Heart right ventricle (tissue), 16 donors: ENCODE data around the gene PSMD13. TPM values are rescaled to one million over a fixed set of nuclear protein-coding genes. Genes with fewer than 3 reads are reported as not detected.

ENCODE experiments used
- ATAC-seq, 8 donors: fragments of 200-7000 bp; cut with Tn5 transposase; one replicate each; pipeline ENCODE4 v1.9.1; 2020; ENCODE audit warnings: mild to moderate bottlenecking in 8 of 8, moderate library complexity in 8 of 8, moderate number of reproducible peaks in 1 of 8
- DNase-seq, 2 donors: peaks; one replicate each; pipeline ENCODE4 v3.0.0-alpha.2; 2020
- H3K27ac ChIP-seq, 10 donors: fragments of 200-600 bp; sonication (generic) in 2 of 10; one replicate each; pipeline versions ENCODE4 v1.5.0 to v1.8.0; 2020 to 2022; ENCODE audit warnings: mild to moderate bottlenecking in 3 of 10
- H3K27me3 ChIP-seq, 7 donors: fragments of 200-600 bp; one replicate each; pipeline ENCODE4 v1.8.0; 2021 to 2022; ENCODE audit warnings: mild to moderate bottlenecking in 2 of 7
- H3K36me3 ChIP-seq, 9 donors: fragments of 200-600 bp; sonication (generic) in 1 of 9; one replicate each; pipeline versions ENCODE4 v1.5.0 to v1.8.0; 2020 to 2022; ENCODE audit warnings: mild to moderate bottlenecking in 2 of 9
- H3K4me1 ChIP-seq, 9 donors: fragments of 200-600 bp; sonication (generic) in 1 of 9; one replicate each; pipeline versions ENCODE4 v1.5.0 to v1.8.0; 2020 to 2022; ENCODE audit warnings: mild to moderate bottlenecking in 4 of 9
- H3K4me3 ChIP-seq, 10 donors: fragments of 200-600 bp; sonication (generic) in 2 of 10; one replicate each; pipeline versions ENCODE4 v1.5.0 to v1.8.0; 2020 to 2022; ENCODE audit warnings: mild to moderate bottlenecking in 7 of 10, moderate library complexity in 2 of 10
- H3K9me3 ChIP-seq, 11 donors: fragments of 200-600 bp in 10 of 11; sonication (generic) in 2 of 11; one replicate each; pipeline versions ENCODE4 v1.5.0 to v1.8.0; 2013 to 2022; ENCODE audit warnings: mild to moderate bottlenecking in 2 of 11, control low read depth in 1 of 11, moderate library complexity in 1 of 11
- CTCF ChIP-seq, 9 donors: fragments of 200-600 bp; sonication (generic) in 2 of 9; IDR thresholded peaks; one replicate each; pipeline versions ENCODE4 v1.5.0 to v1.8.0; 2021 to 2022; ENCODE audit warnings: antibody characterized with exemption in 9 of 9, mild to moderate bottlenecking in 5 of 9, moderate library complexity in 1 of 9
- WGBS, 2 donors: extraction: QIAGEN DNeasy Blood & Tissue Kit; methylation state at CpG; one replicate each; pipeline ENCODE4 v1.1.7; 2013; ENCODE audit warnings: inconsistent platforms in 1 of 2; 5-methylcytosine and 5-hydroxymethylcytosine counted together
- intact Hi-C, 10 donors: fragments of 100-400 bp; cut with DNase I; formaldehyde crosslinking; loops; one replicate each; pipeline versions ENCODE4 v1.11.1 to v1.14.2; 2022
- polyA plus RNA-seq, 2 donors: library from polyadenylated mRNA; stranded (reverse); fragments of 200-250 nt; gene quantifications; one replicate each; pipeline ENCODE4 v1.2.3, GENCODE V29; 2013
- total RNA-seq, 10 donors: library from RNA; stranded (reverse); fragmentation: NEBNext Ultra II Directional in 3 of 10; extraction: Animal tissue kit (Norgen Biotek cat#: 25700) in 3 of 10; gene quantifications; one replicate each; pipeline versions ENCODE4 v1.2.1 to v1.2.4, GENCODE V29; 2021 to 2023
- donor health status: Arrhythmogenic right ventricular cardiomyopathy.
- donor health status: ischemic (EF 13 %, LVEDD 7.1; RV severe dilation, severe dysfunction).
- donor health status: healthy with polysubstance abuse.
- donor health status: DM: no; HTN: yes; CAD: no.
- donor health status: DM: no; HTN: no; CAD: no.
- donor health status: ischemic (EF 25% LVEDD 6.9; RV normal size, moderate dysfunction).
- donor health status: ischemic (EF 25% LVEDD 5.7; RV mildly dilated, moderate dysfunction).
- donor health status: healthy.
- donor health status: DM: yes; HTN: yes; CAD: no.
- donor health status: Ischemic cardiomyopathy.
- donor health status: ischemic (EF 35%, LVEDD 5.7; RV mildly dilated, moderate dysfunction).
- donor health status: nonischemic (EF 11% LVEDD 7.7; RV severe dilation, severe dysfunction).
- donor health status: DM: yes; HTN: yes; CAD: no.
- donor health status: PGD.
- donor health status: ischemic (EF 29% LVEDD 5.4; RV normal size, mild dysfunction).
- donor health status: nonischemic (EF 23%, LVEDD 6.1; RV moderate dilation, normal function).

PSMD13 gene
- total and polyA plus RNA-seq, 12 donors = 78.7 to 163 (median 94.4) TPM

DNA sequence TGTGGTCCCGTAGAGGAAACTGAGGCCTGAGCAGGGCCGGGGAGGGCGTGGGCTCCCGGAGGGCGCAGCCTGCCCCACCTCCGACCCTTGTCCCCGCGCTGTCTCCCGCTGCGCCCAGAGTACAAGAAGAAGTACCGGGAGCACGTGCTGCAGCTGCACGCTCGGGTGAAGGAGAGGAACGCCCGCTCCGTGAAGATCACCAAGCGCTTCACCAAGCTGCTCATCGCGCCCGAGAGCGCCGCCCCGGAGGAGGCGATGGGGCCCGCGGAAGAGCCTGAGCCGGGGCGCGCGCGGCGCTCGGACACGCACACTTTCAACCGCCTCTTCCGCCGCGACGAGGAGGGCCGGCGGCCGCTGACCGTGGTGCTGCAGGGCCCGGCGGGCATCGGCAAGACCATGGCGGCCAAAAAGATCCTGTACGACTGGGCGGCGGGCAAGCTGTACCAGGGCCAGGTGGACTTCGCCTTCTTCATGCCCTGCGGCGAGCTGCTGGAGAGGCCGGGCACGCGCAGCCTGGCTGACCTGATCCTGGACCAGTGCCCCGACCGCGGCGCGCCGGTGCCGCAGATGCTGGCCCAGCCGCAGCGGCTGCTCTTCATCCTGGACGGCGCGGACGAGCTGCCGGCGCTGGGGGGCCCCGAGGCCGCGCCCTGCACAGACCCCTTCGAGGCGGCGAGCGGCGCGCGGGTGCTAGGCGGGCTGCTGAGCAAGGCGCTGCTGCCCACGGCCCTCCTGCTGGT lies 43.4 kb downstream of the PSMD13 start:
- Histone ChIP-seq H3K36me3 (no peaks in the 10 kb centered on the region), H3K4me3 (peak overlapping the region in 9 of 10 donors; percentile 19 to 46 (median 29)), H3K4me1 (peaks cover 5 to 35% (median 26%) of the 10 kb centered on the region in 9 donors), H3K27me3 (peaks cover 33 to 96% (median 82%) of the 10 kb centered on the region in 7 donors), H3K27ac (peak overlapping the region in 1 of 10 donors; percentile 61), H3K9me3 (peaks cover 0 to 3% (median 0%) of the 10 kb centered on the region in 11 donors)
- ATAC-seq (peak in 7 of 8 donors; percentile 7 to 53 (median 44)), DNase-seq (peak; percentile 5 to 24)
- 3 to 4% methylated on average over 77 to 85 of the region's 85 CpGs for WGBS, 2 donors
- no peak for TF ChIP-seq CTCF (IDR thresholded peaks at IDR 0.05)
- intact Hi-C loops = no loop called here

DNA sequence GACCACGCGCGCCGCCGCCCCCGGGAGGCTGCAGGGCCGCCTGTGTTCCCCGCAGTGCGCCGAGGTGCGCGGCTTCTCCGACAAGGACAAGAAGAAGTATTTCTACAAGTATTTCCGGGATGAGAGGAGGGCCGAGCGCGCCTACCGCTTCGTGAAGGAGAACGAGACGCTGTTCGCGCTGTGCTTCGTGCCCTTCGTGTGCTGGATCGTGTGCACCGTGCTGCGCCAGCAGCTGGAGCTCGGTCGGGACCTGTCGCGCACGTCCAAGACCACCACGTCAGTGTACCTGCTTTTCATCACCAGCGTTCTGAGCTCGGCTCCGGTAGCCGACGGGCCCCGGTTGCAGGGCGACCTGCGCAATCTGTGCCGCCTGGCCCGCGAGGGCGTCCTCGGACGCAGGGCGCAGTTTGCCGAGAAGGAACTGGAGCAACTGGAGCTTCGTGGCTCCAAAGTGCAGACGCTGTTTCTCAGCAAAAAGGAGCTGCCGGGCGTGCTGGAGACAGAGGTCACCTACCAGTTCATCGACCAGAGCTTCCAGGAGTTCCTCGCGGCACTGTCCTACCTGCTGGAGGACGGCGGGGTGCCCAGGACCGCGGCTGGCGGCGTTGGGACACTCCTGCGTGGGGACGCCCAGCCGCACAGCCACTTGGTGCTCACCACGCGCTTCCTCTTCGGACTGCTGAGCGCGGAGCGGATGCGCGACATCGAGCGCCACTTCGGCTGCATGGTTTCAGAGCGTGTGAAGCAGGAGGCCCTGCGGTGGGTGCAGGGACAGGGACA lies 44.1 kb downstream of the PSMD13 start:
- DNase-seq = peak in 1 of 2 donors; percentile 3
- peak in 1 of 8 donors; percentile 18 for ATAC-seq
- Histone ChIP-seq H3K27me3 (peaks cover 33 to 99% (median 88%) of the 10 kb centered on the region in 7 donors), H3K4me3 (peak overlapping the region in 7 of 10 donors; percentile 19 to 46 (median 33)), H3K9me3 (peaks cover 0 to 3% (median 0%) of the 10 kb centered on the region in 11 donors), H3K4me1 (peaks cover 5 to 35% (median 26%) of the 10 kb centered on the region in 9 donors), H3K27ac (peak overlapping the region in 1 of 10 donors; percentile 61), H3K36me3 (no peaks in the 10 kb centered on the region)
- no peak for TF ChIP-seq CTCF (IDR thresholded peaks at IDR 0.05)
- 9 to 11% methylated on average over 74 to 79 of the region's 79 CpGs for WGBS, 2 donors
- intact Hi-C loops = no loop called here

DNA sequence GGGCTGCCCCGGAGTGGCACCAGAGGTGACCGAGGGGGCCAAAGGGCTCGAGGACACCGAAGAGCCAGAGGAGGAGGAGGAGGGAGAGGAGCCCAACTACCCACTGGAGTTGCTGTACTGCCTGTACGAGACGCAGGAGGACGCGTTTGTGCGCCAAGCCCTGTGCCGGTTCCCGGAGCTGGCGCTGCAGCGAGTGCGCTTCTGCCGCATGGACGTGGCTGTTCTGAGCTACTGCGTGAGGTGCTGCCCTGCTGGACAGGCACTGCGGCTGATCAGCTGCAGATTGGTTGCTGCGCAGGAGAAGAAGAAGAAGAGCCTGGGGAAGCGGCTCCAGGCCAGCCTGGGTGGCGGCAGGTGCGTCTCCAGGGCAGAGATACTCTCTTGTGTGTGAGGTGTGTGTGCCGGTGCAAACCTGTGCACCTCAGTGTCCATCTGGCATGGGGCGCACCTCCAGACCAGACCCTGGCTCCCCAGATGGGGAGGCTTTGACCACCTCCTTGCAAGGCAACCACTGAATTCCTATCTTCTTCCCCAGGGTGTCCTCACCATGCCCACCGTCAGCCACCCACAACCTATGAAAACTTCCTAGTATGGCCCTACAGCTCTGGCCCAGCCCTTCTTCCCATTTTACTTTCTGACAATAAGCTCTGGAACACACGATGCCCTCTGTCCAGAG lies 44.8 kb downstream of the PSMD13 start:
- H3K4me1 ChIP-seq = peaks cover 5 to 35% (median 26%) of the 10 kb centered on the region in 9 donors
- TF ChIP-seq CTCF (IDR thresholded peaks at IDR 0.05) = no peak
- peak overlapping the region in 1 of 10 donors; percentile 61 for H3K27ac ChIP-seq
- WGBS, 2 donors = 37 to 38% methylated on average over 26 of the region's 26 CpGs
- H3K4me3 ChIP-seq = peak overlapping the region in 3 of 10 donors; percentile 33 to 46 (median 44)
- intact Hi-C loops = no loop called here
- DNase-seq (peak in 1 of 2 donors; percentile 1), ATAC-seq (no peak)
- peaks cover 33 to 98% (median 94%) of the 10 kb centered on the region in 7 donors for H3K27me3 ChIP-seq
- no peaks in the 10 kb centered on the region for H3K36me3 ChIP-seq
- no peaks in the 10 kb centered on the region for H3K9me3 ChIP-seq

- peaks cover 5 to 35% (median 26%) of the 10 kb centered on the region in 9 donors for H3K4me1 ChIP-seq
- DNase-seq (no peak), ATAC-seq (no peak)
- no peak for TF ChIP-seq CTCF (IDR thresholded peaks at IDR 0.05)
- peak overlapping the region in 1 of 10 donors; percentile 44 for H3K4me3 ChIP-seq
- no peaks in the 10 kb centered on the region for H3K9me3 ChIP-seq
- no peak overlapping the region for H3K27ac ChIP-seq
- intact Hi-C loops = no loop called here
- WGBS, 2 donors = 63 to 65% methylated on average over 4 of the region's 4 CpGs
- no peaks in the 10 kb centered on the region for H3K36me3 ChIP-seq
- H3K27me3 ChIP-seq = peaks cover 33 to 96% (median 92%) of the 10 kb centered on the region in 7 donors
Measured at GRCh38 chr11:282171-282570, 45.4 kb downstream of the PSMD13 start.
